HCT116 (cell line): ENCODE measurements around the gene B3GALNT2. TPM values are rescaled to one million over a fixed set of nuclear protein-coding genes. Genes with fewer than 3 reads are reported as not detected.

Experiments
- ATAC-seq: fragments of 200-7000 bp; cut with Tn5 transposase; 2 replicates; pipeline ENCODE4 v1.9.1; 2020; ENCODE audit warnings: mild to moderate bottlenecking, moderate library complexity
- BruUV-seq: library from RNA; stranded (reverse); fragments of 400-500 nt; replicated peaks from 2 replicates; lab custom pipeline; 2021; lab: Mats Ljungman, UMichigan
- CTCF ChIA-PET: fragments of 300-600 bp; sonication (Branson Sonifier 250); formaldehyde crosslinking; loops from one replicate; lab custom pipeline; 2021; ENCODE audit warnings: antibody characterized with exemption; lab: Charles Lee
- POLR2A ChIA-PET: fragments of 300-600, 350-600 bp; sonication (Branson Sonifier 250); formaldehyde crosslinking; loops from one replicate; lab custom pipeline; 2021; ENCODE audit warnings: antibody characterized with exemption; lab: Charles Lee
- RAD21 ChIA-PET, 2 experiments: fragments of 300-600 bp; sonication (Branson Sonifier 250); formaldehyde crosslinking; loops; one replicate each; lab custom pipeline; 2023; ENCODE audit warnings: low total read pairs in 2 of 2; ENCODE audit not compliant: uncharacterized antibody in 2 of 2, unreplicated experiment in 2 of 2, low non-redundant PET in 1 of 2; lab: Charles Lee
- DNase-seq: peaks from one replicate; pipeline ENCODE4 v3.0.0-alpha.2; 2010; ENCODE audit warnings: low read depth, low spot score
- H2AFZ ChIP-seq: fragments of 200-600 bp; shearing (Covaris generic), sonication (generic); 2 replicates; pipeline ENCODE4 v1.6.1; 2017; ENCODE audit warnings: low read depth, mixed run types, mixed read lengths, antibody characterized with exemption, low read length; ENCODE audit not compliant: poor library complexity, severe bottlenecking
- H3K27ac ChIP-seq: 2 replicates; pipeline ENCODE4 v1.5.1; 2012; ENCODE audit warnings: low read depth, low read length
- H3K27me3 ChIP-seq: fragments of 200-600 bp; sonication (generic); 2 replicates; pipeline ENCODE4 v1.6.1; 2016; ENCODE audit warnings: mixed run types, low read length, mixed read lengths; ENCODE audit not compliant: insufficient read depth
- H3K36me3 ChIP-seq, 2 experiments: fragments of 200-500 bp in 1 of 2; fragments of 200-600 bp in 1 of 2; sonication (Bioruptor generic) in 1 of 2; sonication (generic) in 1 of 2; 2 replicates each; pipeline versions ENCODE4 v1.5.1 to v1.6.1; 2014 to 2016; ENCODE audit warnings: low read length in 2 of 2, inconsistent platforms in 1 of 2, mixed read lengths in 1 of 2, mixed run types in 1 of 2; ENCODE audit not compliant: insufficient read depth in 2 of 2, control insufficient read depth in 1 of 2
- H3K4me1 ChIP-seq, 2 experiments: fragments of 200-600 bp in 1 of 2; sonication (generic) in 1 of 2; 2 replicates each; pipeline versions ENCODE4 v1.5.1 to v1.6.1; 2012 to 2017; ENCODE audit warnings: low read length in 2 of 2, inconsistent platforms in 1 of 2, mild to moderate bottlenecking in 1 of 2, mixed read lengths in 1 of 2, mixed run types in 1 of 2, moderate library complexity in 1 of 2; ENCODE audit not compliant: insufficient read depth in 2 of 2, control insufficient read depth in 1 of 2
- H3K4me2 ChIP-seq: fragments of 200-600 bp; sonication (generic); 2 replicates; pipeline ENCODE4 v1.6.1; 2017; ENCODE audit warnings: mixed run types, low read length, mixed read lengths
- H3K4me3 ChIP-seq, 2 experiments: fragments of 200-600 bp in 1 of 2; sonication (generic) in 1 of 2; replicated peaks in 1 of 2; 2 replicates each; pipeline ENCODE4 v1.5.1; 2011 to 2016; ENCODE audit warnings: low read length in 2 of 2, control low read depth in 1 of 2, low read depth in 1 of 2, mild to moderate bottlenecking in 1 of 2, mixed read lengths in 1 of 2, mixed run types in 1 of 2
- H3K79me2 ChIP-seq: fragments of 200-600 bp; sonication (generic); 2 replicates; pipeline ENCODE4 v1.6.1; 2017; ENCODE audit warnings: mild to moderate bottlenecking, mixed run types, low read length, moderate library complexity, mixed read lengths; ENCODE audit not compliant: insufficient read depth
- H3K9ac ChIP-seq: fragments of 200-600 bp; sonication (generic); 2 replicates; pipeline ENCODE4 v1.6.1; 2016; ENCODE audit warnings: low read length, mixed read lengths
- H3K9me2 ChIP-seq: fragments of 200-600 bp; sonication (generic), shearing (Covaris generic); 2 replicates; pipeline ENCODE4 v1.6.1; 2017; ENCODE audit warnings: mixed run types, mild to moderate bottlenecking, moderate library complexity; ENCODE audit not compliant: insufficient read depth
- H3K9me3 ChIP-seq, 2 experiments: fragments of 200-500 bp in 1 of 2; fragments of 200-600 bp in 1 of 2; sonication (Bioruptor generic) in 1 of 2; sonication (generic) in 1 of 2; 2 replicates each; pipeline ENCODE4 v1.6.1; 2014 to 2017; ENCODE audit warnings: low read length in 2 of 2, mixed read lengths in 2 of 2, inconsistent platforms in 1 of 2, low read depth in 1 of 2, mild to moderate bottlenecking in 1 of 2, mixed run types in 1 of 2, moderate library complexity in 1 of 2; ENCODE audit not compliant: control insufficient read depth in 1 of 2, insufficient read depth in 1 of 2
- H4K20me1 ChIP-seq: fragments of 200-600 bp; sonication (generic), shearing (Covaris generic); 2 replicates; pipeline ENCODE4 v1.6.1; 2017; ENCODE audit warnings: mixed run types, mild to moderate bottlenecking, moderate library complexity; ENCODE audit not compliant: insufficient read depth
- ATF3 ChIP-seq: IDR thresholded peaks from 2 replicates; pipeline ENCODE4 v1.6.1; 2012
- CTCF ChIP-seq, 3 experiments: fragments of 200-600 bp in 1 of 3; sonication (generic) in 1 of 3; IDR thresholded peaks in 2 of 3; conservative IDR thresholded peaks in 1 of 3; 2 replicates each; pipeline ENCODE4 v1.5.1; 2012 to 2017; ENCODE audit warnings: low read depth in 2 of 3, low read length in 2 of 3, antibody characterized with exemption in 1 of 3, borderline replicate concordance in 1 of 3, control low read depth in 1 of 3, mild to moderate bottlenecking in 1 of 3, mixed read lengths in 1 of 3, mixed run types in 1 of 3, moderate library complexity in 1 of 3; ENCODE audit not compliant: insufficient read depth in 1 of 3
- EZH2 ChIP-seq: fragments of 200-600 bp; sonication (generic); IDR thresholded peaks from 2 replicates; pipeline ENCODE4 v1.6.1; 2017; ENCODE audit warnings: antibody characterized with exemption, mixed run types
- EZH2phosphoT487 ChIP-seq: fragments of 200-600 bp; IDR thresholded peaks from 2 replicates; pipeline ENCODE4 v1.6.1; 2018; ENCODE audit warnings: antibody characterized with exemption, borderline replicate concordance
- MAX ChIP-seq: IDR thresholded peaks from 2 replicates; pipeline ENCODE4 v1.6.1; 2012
- REST ChIP-seq: IDR thresholded peaks from 2 replicates; pipeline ENCODE4 v1.6.1; 2012; ENCODE audit warnings: low read depth
- TCF7L2 ChIP-seq: IDR thresholded peaks from 2 replicates; pipeline ENCODE4 v1.7.0; 2011; ENCODE audit warnings: borderline replicate concordance, inconsistent platforms; ENCODE audit not compliant: insufficient read depth, insufficient read length; ENCODE audit errors: extremely low read depth
- intact Hi-C: fragments of 100-400 bp; cut with micrococcal nuclease; formaldehyde crosslinking; loops from 2 replicates; pipeline ENCODE4 v1.10.0; 2022
- total RNA-seq: library from RNA; stranded (reverse); gene quantifications from one replicate; pipeline ENCODE4 v1.2.1, GENCODE V29; 2021; ENCODE audit not compliant: unreplicated experiment

B3GALNT2 gene
- total RNA-seq, 1 experiment from 2014 or later: 36.8 TPM

- no peak overlapping the region for H3K9ac ChIP-seq
- intact Hi-C loops: no loop called here
- H3K4me1 ChIP-seq: no peaks in the 10 kb centered on the region
- no TSS peak for BruUV-seq
- 0 out of 2 replicates have a peak, but pooled peaks cover 3% of the 10 kb centered on the region for H4K20me1 ChIP-seq
- H3K9me3 ChIP-seq: no peaks in the 10 kb centered on the region
- no peak overlapping the region for H2AFZ ChIP-seq
- H3K36me3 ChIP-seq: peaks cover 15 to 21% of the 10 kb centered on the region in 2 experiments; a peak in 3 of 4 replicates
- no peak for ATAC-seq
- ChIA-PET RAD21 (no interaction called here), CTCF (no interaction called here), POLR2A (no interaction called here)
- TF ChIP-seq ATF3 (no peak), MAX (no peak), EZH2 (no peak), EZH2phosphoT487 (no peak), TCF7L2 (no peak), CTCF (IDR thresholded peaks at IDR 0.05 in 2 of 3, conservative IDR thresholded peaks at IDR 0.05 in 1 of 3; ENCODE audit: borderline replicate concordance in 1 of 3, insufficient read depth in 1 of 3, low read depth in 2 of 3, low read length in 2 of 3) (no peak), REST (no peak)
- H3K4me2 ChIP-seq: no peak overlapping the region
- peaks cover 27% of the 10 kb centered on the region for H3K79me2 ChIP-seq
- no peaks in the 10 kb centered on the region for H3K9me2 ChIP-seq
- H3K27ac ChIP-seq: no peak overlapping the region
- no peaks in the 10 kb centered on the region for H3K27me3 ChIP-seq
- no peak overlapping the region for H3K4me3 ChIP-seq
- no peak for DNase-seq
These were observed 12.6 kb downstream of the B3GALNT2 start for GRCh38 chr1:235491644-235492043.
